Tibial nerve (tissue), 3 donors: ENCODE results near the gene OR52K1.

Experiments used
- CTCF ChIP-seq, 5 experiments: fragments of 200-600 bp in 3 of 5; fragments of 450-650 bp in 2 of 5; sonication (generic) in 3 of 5; IDR thresholded peaks; one replicate each; pipeline ENCODE4 v1.5.1; 2016 to 2019; ENCODE audit warnings: antibody characterized with exemption in 5 of 5, mild to moderate bottlenecking in 3 of 5, moderate library complexity in 2 of 5
- POLR2A ChIP-seq, 2 donors: fragments of 450-650 bp; IDR thresholded peaks; one replicate each; pipeline ENCODE4 v1.6.1; 2017; ENCODE audit warnings: antibody characterized with exemption in 2 of 2, mild to moderate bottlenecking in 2 of 2, moderate library complexity in 2 of 2

GRCh38 chr11:4484310-4484709, 1.9 kb downstream of the OR52K1 start:
- TF ChIP-seq CTCF (IDR thresholded peaks at IDR 0.05) (no peak), POLR2A (IDR thresholded peaks at IDR 0.05) (no peak)
